Activated T-helper 17 cell treated with anti-CD3 and anti-CD28 coated beads, Interleukin-2, amount 50 U/mL, for 72 hours (primary cell): ENCODE results near the gene TAGLN3. TPM values are rescaled to one million over a fixed set of nuclear protein-coding genes. Genes with fewer than 3 reads are reported as not detected.
A peak's percentile ranks its signal among the peaks of the same experiment; 100 is the strongest.

ENCODE experiments used
- ATAC-seq: fragments of 150-1000 bp; cut with Tn5 transposase; replicated peaks from 2 replicates; pipeline ENCODE4 v1.10.0; 2021; ENCODE audit warnings: mild to moderate bottlenecking, moderate library complexity
- H3K27ac Mint-ChIP-seq: one replicate; pipeline ENCODE4 v1.8.0; 2022; ENCODE audit warnings: mixed read lengths
- H3K27me3 Mint-ChIP-seq: one replicate; pipeline ENCODE4 v1.8.0; 2022; ENCODE audit warnings: mixed read lengths
- H3K36me3 Mint-ChIP-seq: one replicate; pipeline ENCODE4 v1.8.0; 2022; ENCODE audit warnings: low read depth, mild to moderate bottlenecking, mixed read lengths
- H3K4me1 Mint-ChIP-seq: one replicate; pipeline ENCODE4 v1.8.0; 2022; ENCODE audit warnings: mixed read lengths
- H3K4me3 Mint-ChIP-seq: one replicate; pipeline ENCODE4 v1.8.0; 2022; ENCODE audit warnings: mild to moderate bottlenecking, mixed read lengths
- H3K9me3 Mint-ChIP-seq: one replicate; pipeline ENCODE4 v1.8.0; 2022; ENCODE audit warnings: mixed read lengths
- total RNA-seq, 2 donors: library from RNA; stranded (reverse); gene quantifications; one replicate each; pipeline ENCODE4 v1.2.3, GENCODE V29; 2022

TAGLN3 gene
- 1 to 10 TPM in 1 of 2 donors, under 1 TPM in 1; 0.56 to 7.1 TPM for total RNA-seq

- Mint-ChIP-seq H3K27me3 (no peaks in the 10 kb centered on the region), H3K9me3 (peaks cover 5% of the 10 kb centered on the region), H3K4me3 (peak within 1 kb of the TSS; percentile 81), H3K36me3 (no peaks in the 10 kb centered on the region), H3K27ac (peak within 1 kb of the TSS; percentile 53), H3K4me1 (peaks cover 31% of the 10 kb centered on the region)
- no peak for ATAC-seq
Measured at GRCh38 chr3:111998636-111999483, at the start of gene TAGLN3. Gene TAGLN3 (plus strand): TSS chr3:111998922. CDS start chr3:111999423, 501 bp downstream.

DNA sequence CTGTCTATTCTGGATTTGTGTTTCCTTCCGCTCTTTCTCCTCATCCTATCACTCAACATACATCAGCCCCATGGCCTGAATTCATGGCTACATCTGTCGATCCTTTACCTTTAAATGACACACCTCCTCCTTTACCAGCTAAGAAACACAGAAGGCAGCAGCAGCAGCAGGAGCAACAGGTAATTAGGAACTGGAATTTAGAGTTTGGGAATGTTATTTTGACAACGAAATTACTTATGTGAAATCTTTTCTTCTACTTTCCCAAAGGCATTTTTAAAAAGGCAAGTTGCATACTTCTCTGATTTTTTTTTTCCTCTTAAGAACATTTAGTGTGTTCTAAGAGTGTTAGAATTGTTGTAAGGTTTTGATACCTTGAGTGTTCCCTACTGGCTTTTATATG is 49.0 kb upstream of the TAGLN3 start:
- Mint-ChIP-seq H3K4me1 (no peaks in the 10 kb centered on the region), H3K36me3 (no peaks in the 10 kb centered on the region), H3K9me3 (no peaks in the 10 kb centered on the region), H3K27me3 (no peaks in the 10 kb centered on the region), H3K4me3 (no peak overlapping the region), H3K27ac (no peak overlapping the region)
- ATAC-seq = no peak

DNA sequence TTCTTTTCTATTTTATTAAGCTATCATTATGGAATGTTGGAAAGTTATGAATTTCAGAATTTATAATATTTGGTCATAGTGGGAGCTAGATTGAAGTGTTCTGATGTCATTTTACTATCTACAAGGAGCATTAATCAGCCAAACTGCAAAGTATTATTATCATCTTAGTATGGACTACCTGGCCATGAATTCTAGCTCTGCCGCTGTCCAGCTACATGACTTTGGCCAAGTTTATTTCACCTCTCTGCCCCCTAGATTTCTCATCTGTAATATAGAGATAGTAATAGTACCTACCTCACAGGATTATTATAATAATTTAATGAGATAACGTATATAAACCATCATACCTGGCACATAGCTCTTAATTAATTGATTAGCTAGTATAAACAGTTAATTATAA is 47.7 kb upstream of the TAGLN3 start:
- Mint-ChIP-seq H3K27ac (no peak overlapping the region), H3K27me3 (no peaks in the 10 kb centered on the region), H3K4me1 (no peaks in the 10 kb centered on the region), H3K9me3 (no peaks in the 10 kb centered on the region), H3K4me3 (no peak overlapping the region), H3K36me3 (no peaks in the 10 kb centered on the region)
- no peak for ATAC-seq

DNA sequence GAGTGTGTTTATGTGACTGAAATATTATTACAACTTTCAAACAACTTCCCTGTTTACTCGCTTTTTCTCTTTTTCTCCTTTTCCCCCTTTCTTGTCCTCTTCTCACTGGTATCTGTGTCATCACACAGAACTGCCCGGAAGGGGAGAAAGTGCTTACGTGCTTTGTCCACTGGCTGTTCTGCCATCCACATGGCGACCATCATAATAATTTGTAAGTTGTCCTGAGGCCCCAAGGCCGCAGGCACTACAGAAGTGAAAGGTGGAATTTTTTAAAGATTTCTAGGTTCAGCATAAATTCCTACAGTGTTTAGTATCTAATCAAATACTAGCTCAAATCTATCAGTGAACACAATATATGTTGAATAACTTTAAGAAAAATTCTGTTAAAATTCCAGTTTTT is 46.6 kb upstream of the TAGLN3 start:
- no peaks in the 10 kb centered on the region for H3K4me1 Mint-ChIP-seq
- no peaks in the 10 kb centered on the region for H3K27me3 Mint-ChIP-seq
- no peaks in the 10 kb centered on the region for H3K36me3 Mint-ChIP-seq
- no peak overlapping the region for H3K27ac Mint-ChIP-seq
- no peak for ATAC-seq
- no peak overlapping the region for H3K4me3 Mint-ChIP-seq
- no peaks in the 10 kb centered on the region for H3K9me3 Mint-ChIP-seq

- no peak overlapping the region for H3K27ac Mint-ChIP-seq
- no peaks in the 10 kb centered on the region for H3K27me3 Mint-ChIP-seq
- H3K4me1 Mint-ChIP-seq = no peaks in the 10 kb centered on the region
- H3K9me3 Mint-ChIP-seq = no peaks in the 10 kb centered on the region
- H3K36me3 Mint-ChIP-seq = no peaks in the 10 kb centered on the region
- H3K4me3 Mint-ChIP-seq = no peak overlapping the region
- ATAC-seq = no peak
Measured at GRCh38 chr3:111952866-111953450, 45.8 kb upstream of the TAGLN3 start.

DNA sequence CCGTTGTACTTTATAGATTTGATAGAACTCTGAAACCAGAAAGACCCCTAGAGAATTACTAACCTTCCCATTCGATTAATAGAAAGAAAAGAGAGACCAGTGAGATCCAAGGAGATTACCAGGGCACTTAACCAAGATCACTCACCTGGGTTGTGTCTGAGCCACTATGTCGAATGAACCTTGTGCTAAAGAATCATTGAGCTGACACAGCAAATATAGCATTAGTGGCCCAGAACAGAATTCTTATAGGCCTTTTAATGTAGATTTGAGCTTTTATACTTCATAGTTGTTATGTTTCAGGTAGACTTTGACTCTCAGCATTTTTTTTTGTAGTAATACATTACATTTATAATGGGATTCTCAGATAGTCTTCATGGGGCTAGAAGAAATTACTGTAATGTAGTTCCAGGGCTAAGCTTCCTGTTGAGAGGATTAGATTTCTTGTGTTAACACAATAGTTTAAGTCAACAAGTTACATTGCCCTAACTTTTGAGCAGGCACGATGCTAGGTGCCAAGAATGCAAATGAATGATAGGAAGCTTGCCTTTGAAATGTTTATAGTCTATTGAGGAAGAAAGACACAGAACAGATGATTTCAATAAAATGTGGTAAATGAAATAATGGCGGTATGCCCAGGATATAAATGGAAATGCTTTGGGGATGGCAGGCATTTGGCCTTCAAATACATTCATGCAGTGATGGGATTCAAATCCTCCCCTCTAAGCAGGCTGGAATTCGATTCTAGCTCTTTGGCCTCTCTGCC is 44.3 kb upstream of the TAGLN3 start:
- Mint-ChIP-seq H3K36me3 (no peaks in the 10 kb centered on the region), H3K27me3 (no peaks in the 10 kb centered on the region)

DNA sequence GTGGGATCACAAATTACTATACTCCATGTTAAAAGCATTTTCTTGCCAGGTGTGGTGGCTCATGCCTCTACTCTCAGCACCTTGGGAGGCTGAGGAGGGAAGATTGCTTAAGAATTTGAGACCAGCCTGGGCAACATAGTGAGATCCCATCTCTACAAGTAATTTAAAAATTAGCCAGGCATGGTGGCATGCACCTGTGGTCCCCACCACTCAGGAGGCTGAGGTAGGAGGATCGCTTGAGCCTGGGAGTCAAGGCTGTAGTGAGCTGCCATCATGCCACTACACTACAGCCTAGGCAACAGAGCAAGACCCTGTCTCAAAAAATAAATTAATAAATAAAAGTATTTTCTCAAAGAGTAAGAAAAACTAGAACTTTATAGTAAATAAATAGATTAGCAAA is 42.8 kb upstream of the TAGLN3 start:
- Mint-ChIP-seq H3K27ac (no peak overlapping the region), H3K36me3 (no peaks in the 10 kb centered on the region), H3K9me3 (no peaks in the 10 kb centered on the region), H3K4me1 (no peaks in the 10 kb centered on the region), H3K27me3 (no peaks in the 10 kb centered on the region), H3K4me3 (no peak overlapping the region)
- no peak for ATAC-seq

More for the DNA sequence above, 44.3 kb upstream of the TAGLN3 start:
- Mint-ChIP-seq H3K27ac (no peak overlapping the region), H3K9me3 (no peaks in the 10 kb centered on the region), H3K4me3 (no peak overlapping the region), H3K4me1 (no peaks in the 10 kb centered on the region)
- ATAC-seq = no peak

DNA sequence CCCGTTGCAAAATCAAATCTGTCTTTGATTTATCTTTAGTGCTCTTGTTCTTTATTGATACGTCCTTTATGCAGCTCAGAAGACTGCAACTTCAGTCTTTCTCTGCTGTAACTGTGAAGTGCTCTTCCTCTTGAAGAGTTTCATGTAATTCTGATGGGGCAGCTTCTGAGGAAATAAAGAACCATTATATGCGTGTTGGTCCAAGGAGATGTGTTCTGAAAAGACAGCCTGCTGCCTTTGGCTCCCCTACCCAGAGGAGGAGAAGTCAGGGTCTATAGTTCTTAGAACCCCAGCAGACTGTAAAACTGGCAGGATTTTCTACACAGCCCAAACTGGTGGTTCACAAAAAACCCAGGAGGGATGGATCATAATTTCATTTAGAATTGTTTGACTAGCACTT is 42.3 kb upstream of the TAGLN3 start:
- no peaks in the 10 kb centered on the region for H3K9me3 Mint-ChIP-seq
- H3K27ac Mint-ChIP-seq = no peak overlapping the region
- no peak for ATAC-seq
- H3K4me3 Mint-ChIP-seq = no peak overlapping the region
- no peaks in the 10 kb centered on the region for H3K27me3 Mint-ChIP-seq
- H3K4me1 Mint-ChIP-seq = no peaks in the 10 kb centered on the region
- H3K36me3 Mint-ChIP-seq = no peaks in the 10 kb centered on the region

DNA sequence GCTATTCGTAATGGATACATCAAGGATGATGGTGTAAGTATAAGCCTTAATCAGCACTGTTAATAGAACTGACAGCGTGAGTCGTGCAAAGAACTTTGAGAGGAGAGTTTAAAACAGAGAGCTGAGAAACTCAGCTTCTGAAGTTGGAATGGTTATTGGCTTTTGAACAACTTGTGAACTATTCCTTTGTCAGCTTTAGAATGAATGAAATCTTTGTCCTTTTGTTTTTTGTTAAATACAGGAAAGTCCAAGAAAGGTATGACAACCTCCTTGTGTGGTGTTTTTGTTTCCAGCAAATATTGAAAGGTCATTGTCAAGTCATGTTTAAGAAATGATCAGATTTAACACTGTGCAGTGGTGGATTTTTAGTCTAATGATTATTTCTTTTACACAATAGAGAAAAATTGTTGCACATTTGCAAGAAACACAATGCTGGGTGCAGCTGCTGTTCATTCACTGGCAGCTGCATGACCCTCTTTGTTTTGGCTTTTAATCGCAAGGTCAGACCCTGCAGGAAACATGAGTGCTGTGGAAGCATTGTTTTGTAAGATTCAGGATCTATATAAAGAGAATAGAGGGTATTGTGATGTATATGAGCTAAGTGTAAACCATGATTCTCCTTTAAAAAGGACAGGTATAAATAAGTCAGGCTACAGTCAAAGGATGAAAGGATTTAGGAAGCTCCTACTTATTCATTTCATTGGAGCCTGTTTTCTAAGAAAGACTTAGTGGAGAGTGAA is 41.6 kb upstream of the TAGLN3 start:
- Mint-ChIP-seq H3K27me3 (no peaks in the 10 kb centered on the region), H3K4me3 (no peak overlapping the region), H3K27ac (no peak overlapping the region), H3K4me1 (no peaks in the 10 kb centered on the region), H3K36me3 (no peaks in the 10 kb centered on the region), H3K9me3 (no peaks in the 10 kb centered on the region)
- no peak for ATAC-seq

- Mint-ChIP-seq H3K4me1 (peaks cover 16% of the 10 kb centered on the region), H3K4me3 (no peak overlapping the region), H3K27me3 (no peaks in the 10 kb centered on the region), H3K36me3 (no peaks in the 10 kb centered on the region), H3K9me3 (no peaks in the 10 kb centered on the region), H3K27ac (peak overlapping the region; percentile 0)
- no peak for ATAC-seq
Measured at GRCh38 chr3:111961461-111962164, 37.1 kb upstream of the TAGLN3 start.

- Mint-ChIP-seq H3K9me3 (no peaks in the 10 kb centered on the region), H3K27ac (peak overlapping the region; percentile 41), H3K4me1 (peaks cover 22% of the 10 kb centered on the region), H3K4me3 (no peak overlapping the region), H3K36me3 (no peaks in the 10 kb centered on the region), H3K27me3 (no peaks in the 10 kb centered on the region)
- peak; percentile 83 for ATAC-seq
Measured at GRCh38 chr3:111963424-111963823, 35.3 kb upstream of the TAGLN3 start.

DNA sequence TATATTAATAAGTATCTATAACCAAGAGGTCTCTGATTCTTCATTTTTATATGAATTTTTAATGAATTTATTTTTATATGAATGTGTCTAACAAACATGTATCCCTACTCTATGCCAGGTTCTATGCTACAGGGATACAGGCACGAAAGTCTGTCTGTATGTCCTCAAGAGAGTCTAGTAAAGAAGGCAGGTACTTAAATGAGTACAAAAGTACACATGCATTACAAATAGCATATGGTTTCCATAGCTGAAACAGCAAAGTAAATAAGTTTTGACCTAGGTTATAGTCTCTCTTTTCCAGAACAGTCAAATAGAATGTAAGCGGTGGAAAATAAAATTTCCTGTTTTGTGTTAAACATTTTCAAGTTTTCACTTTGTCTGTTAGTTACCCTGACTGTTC is 33.2 kb upstream of the TAGLN3 start:
- no peaks in the 10 kb centered on the region for H3K27me3 Mint-ChIP-seq
- H3K36me3 Mint-ChIP-seq = no peaks in the 10 kb centered on the region
- H3K9me3 Mint-ChIP-seq = no peaks in the 10 kb centered on the region
- no peak overlapping the region for H3K4me3 Mint-ChIP-seq
- peaks cover 22% of the 10 kb centered on the region for H3K4me1 Mint-ChIP-seq
- peak overlapping the region; percentile 49 for H3K27ac Mint-ChIP-seq
- peak; percentile 73 for ATAC-seq

GRCh38 chr3:111967068-111967467 is 31.7 kb upstream of the TAGLN3 start:
- peaks cover 22% of the 10 kb centered on the region for H3K4me1 Mint-ChIP-seq
- ATAC-seq = no peak
- no peaks in the 10 kb centered on the region for H3K36me3 Mint-ChIP-seq
- no peaks in the 10 kb centered on the region for H3K27me3 Mint-ChIP-seq
- peak overlapping the region; percentile 23 for H3K4me3 Mint-ChIP-seq
- peak overlapping the region; percentile 28 for H3K27ac Mint-ChIP-seq
- no peaks in the 10 kb centered on the region for H3K9me3 Mint-ChIP-seq
